Liver (tissue), 9 donors: ENCODE data around the gene GOLGA6A. TPM values are rescaled to one million over a fixed set of nuclear protein-coding genes. Genes with fewer than 3 reads are reported as not detected.

Experiments
- DNase-seq: peaks from one replicate; pipeline ENCODE4 v3.0.0-alpha.2; 2017; ENCODE audit warnings: low spot score
- H3K27ac ChIP-seq, 2 donors: one replicate each; pipeline ENCODE4 v1.7.0; 2013; ENCODE audit warnings: inconsistent platforms in 2 of 2, low read length in 2 of 2, control low read depth in 1 of 2, low read depth in 1 of 2, mild to moderate bottlenecking in 1 of 2
- H3K27me3 ChIP-seq, 4 donors: one replicate each; pipeline versions ENCODE4 v1.6.1 to v1.7.0; 2013; ENCODE audit warnings: low read length in 3 of 4, inconsistent platforms in 1 of 4, mild to moderate bottlenecking in 1 of 4, moderate library complexity in 1 of 4; ENCODE audit not compliant: control insufficient read depth in 4 of 4, insufficient read depth in 4 of 4
- H3K36me3 ChIP-seq, 4 donors: one replicate each; pipeline versions ENCODE4 v1.6.1 to v1.7.0; 2013; ENCODE audit warnings: low read length in 3 of 4, mild to moderate bottlenecking in 3 of 4, low read depth in 1 of 4, moderate library complexity in 1 of 4; ENCODE audit not compliant: control insufficient read depth in 4 of 4, insufficient read depth in 3 of 4
- H3K4me1 ChIP-seq, 4 donors: one replicate each; pipeline versions ENCODE4 v1.6.1 to v1.7.0; 2013; ENCODE audit warnings: low read length in 3 of 4, mild to moderate bottlenecking in 3 of 4, moderate library complexity in 1 of 4; ENCODE audit not compliant: control insufficient read depth in 4 of 4, insufficient read depth in 4 of 4
- H3K4me3 ChIP-seq, 3 donors: one replicate each; pipeline versions ENCODE4 v1.6.1 to v1.7.0; 2013; ENCODE audit warnings: low read length in 3 of 3, control low read depth in 1 of 3, low read depth in 1 of 3, mild to moderate bottlenecking in 1 of 3
- H3K9ac ChIP-seq, 2 donors: one replicate each; pipeline ENCODE4 v1.7.0; 2013; ENCODE audit warnings: low read length in 2 of 2, mild to moderate bottlenecking in 2 of 2, moderate library complexity in 2 of 2, control low read depth in 1 of 2, low read depth in 1 of 2
- H3K9me3 ChIP-seq, 4 donors: one replicate each; pipeline versions ENCODE4 v1.6.1 to v1.7.0; 2013; ENCODE audit warnings: low read length in 3 of 4; ENCODE audit not compliant: control insufficient read depth in 4 of 4
- ATF3 ChIP-seq: IDR thresholded peaks from 2 replicates; pipeline ENCODE4 v1.6.1; 2016; ENCODE audit warnings: antibody characterized with exemption
- EGR1 ChIP-seq, 2 donors: IDR thresholded peaks; 2 replicates each; pipeline ENCODE4 v1.6.1; 2016 to 2018; ENCODE audit warnings: antibody characterized with exemption in 2 of 2, low read depth in 2 of 2
- FOXA1 ChIP-seq: IDR thresholded peaks from 2 replicates; pipeline ENCODE4 v1.6.1; 2016; ENCODE audit warnings: antibody characterized with exemption
- FOXA2 ChIP-seq: IDR thresholded peaks from 2 replicates; pipeline ENCODE4 v1.6.1; 2016; ENCODE audit warnings: antibody characterized with exemption
- GABPA ChIP-seq, 2 donors: IDR thresholded peaks in 1 of 2; conservative IDR thresholded peaks in 1 of 2; 2 replicates each; pipeline ENCODE4 v1.6.1; 2016; ENCODE audit warnings: antibody characterized with exemption in 2 of 2, mild to moderate bottlenecking in 1 of 2, moderate library complexity in 1 of 2
- HNF4A ChIP-seq, 2 donors: conservative IDR thresholded peaks; 2 replicates each; pipeline ENCODE4 v1.6.1; 2016; ENCODE audit warnings: antibody characterized with exemption in 2 of 2, mild to moderate bottlenecking in 2 of 2
- HNF4G ChIP-seq: IDR thresholded peaks from 2 replicates; pipeline ENCODE4 v1.6.1; 2016; ENCODE audit warnings: antibody characterized with exemption
- JUND ChIP-seq, 2 donors: IDR thresholded peaks; 2 replicates each; pipeline ENCODE4 v1.6.1; 2016; ENCODE audit warnings: antibody characterized with exemption in 2 of 2
- MAX ChIP-seq: IDR thresholded peaks from 2 replicates; pipeline ENCODE4 v1.6.1; 2016; ENCODE audit warnings: antibody characterized with exemption
- NR2F2 ChIP-seq: IDR thresholded peaks from 2 replicates; pipeline ENCODE4 v1.6.1; 2016; ENCODE audit warnings: antibody characterized with exemption
- RAD21 ChIP-seq, 2 donors: IDR thresholded peaks; 2 replicates each; pipeline ENCODE4 v1.6.1; 2016; ENCODE audit warnings: antibody characterized with exemption in 2 of 2, mild to moderate bottlenecking in 2 of 2
- REST ChIP-seq: IDR thresholded peaks from 2 replicates; pipeline ENCODE4 v1.6.1; 2016; ENCODE audit warnings: antibody characterized with exemption, mild to moderate bottlenecking
- RXRA ChIP-seq, 2 donors: IDR thresholded peaks; 2 replicates each; pipeline ENCODE4 v1.6.1; 2017 to 2018; ENCODE audit warnings: antibody characterized with exemption in 2 of 2, mild to moderate bottlenecking in 1 of 2
- SP1 ChIP-seq: IDR thresholded peaks from 2 replicates; pipeline ENCODE4 v1.6.1; 2018; ENCODE audit warnings: antibody characterized with exemption, mild to moderate bottlenecking
- YY1 ChIP-seq: IDR thresholded peaks from 2 replicates; pipeline ENCODE4 v1.6.1; 2016; ENCODE audit warnings: antibody characterized with exemption, mild to moderate bottlenecking
- WGBS: extraction: QIAGEN DNeasy Blood & Tissue Kit; methylation state at CpG from one replicate; pipeline ENCODE4 v1.1.7; 2013; 5-methylcytosine and 5-hydroxymethylcytosine counted together
- polyA plus RNA-seq, 2 donors: library from polyadenylated mRNA; stranded (reverse) in 1 of 2; unstranded in 1 of 2; fragments of 200-250 nt in 1 of 2; fragments of >200 nt in 1 of 2; fragmentation: Nextera tagmentation in 1 of 2; extraction: Ambion mirVana in 1 of 2; gene quantifications; one replicate each; pipeline versions ENCODE4 v1.2.1 to v1.2.3, GENCODE V29; 2013 to 2015
- total RNA-seq, 2 donors: library from RNA; depleted of rRNA; stranded (reverse); fragments of >200 nt; gene quantifications; one replicate each; pipeline ENCODE4 v1.2.3, GENCODE V29; 2014
- TF ChIP-seq, protein P1 (sequence below): fragments of 150-350 bp; IDR thresholded peaks from 2 replicates; pipeline ENCODE4 v1.5.1; 2017; ENCODE audit warnings: improper control_type of control experiment, low read depth, low read length; ENCODE audit not compliant: missing input control
- TF ChIP-seq, protein P2 (sequence below): IDR thresholded peaks from 2 replicates; pipeline ENCODE4 v1.6.1; 2016; ENCODE audit warnings: antibody characterized with exemption
- donor health status: healthy.
- donor health status: healthy.
- donor health status: healthy.
- donor health status: healthy.
- donor health status: healthy.

GOLGA6A gene
- total and polyA plus RNA-seq, 4 donors, result 0.06 to 1.4 (median 0.63) TPM

DNA sequence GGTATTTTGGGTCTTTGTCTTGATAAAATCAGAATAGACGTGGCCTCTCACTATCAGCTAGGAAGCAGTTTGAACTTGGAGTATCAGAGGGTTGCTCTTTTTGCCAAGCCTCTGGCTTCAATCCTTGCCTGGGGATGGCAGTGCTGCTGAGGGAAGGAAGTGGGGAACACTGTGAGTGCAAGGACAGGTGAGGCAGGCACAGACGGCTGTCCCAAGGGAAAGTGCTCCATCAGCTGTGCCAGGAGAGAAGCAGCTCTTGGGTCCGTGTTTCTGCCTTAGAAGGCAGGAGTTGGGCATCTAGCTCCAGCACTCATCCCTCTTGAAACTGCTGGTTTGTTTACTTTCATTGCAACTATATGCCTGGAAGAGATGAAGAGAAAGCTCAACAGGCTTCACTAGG lies 54.7 kb downstream of the GOLGA6A start:
- H3K9ac ChIP-seq, result no peak overlapping the region
- no peak for DNase-seq
- peaks cover 0 to 6% (median 0%) of the 10 kb centered on the region in 4 donors for H3K4me1 ChIP-seq
- H3K27me3 ChIP-seq, result no peaks in the 10 kb centered on the region
- H3K27ac ChIP-seq, result no peak overlapping the region
- H3K9me3 ChIP-seq, result no peaks in the 10 kb centered on the region
- H3K4me3 ChIP-seq, result no peak overlapping the region
- peaks cover 11 to 45% (median 24%) of the 10 kb centered on the region in 4 donors for H3K36me3 ChIP-seq
- 82% methylated on average over 3 of the region's 3 CpGs for WGBS
- TF ChIP-seq HNF4G (no peak), REST (no peak), GABPA (IDR thresholded peaks at IDR 0.05 in 1 of 2, conservative IDR thresholded peaks at IDR 0.05 in 1 of 2) (no peak)

DNA sequence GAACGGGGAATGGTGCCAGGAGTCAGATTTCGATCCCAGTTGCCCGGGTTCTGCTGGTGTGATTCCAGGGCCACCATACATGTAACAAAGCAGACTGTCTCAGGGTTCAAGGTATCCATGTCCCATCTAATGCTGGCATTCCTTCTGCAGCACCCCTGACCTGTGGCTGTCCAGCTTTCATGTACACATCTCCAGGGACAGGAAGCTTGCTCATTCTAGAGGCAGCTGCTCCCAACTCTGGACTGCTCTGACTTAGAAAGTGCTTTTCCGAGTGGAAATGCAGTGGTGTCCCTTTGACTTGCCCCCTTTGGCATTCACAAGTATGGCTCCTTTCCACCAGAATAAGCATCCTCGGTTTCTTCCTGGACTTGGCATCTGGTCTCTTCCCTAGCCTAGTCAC lies 56.9 kb downstream of the GOLGA6A start:
- H3K27ac ChIP-seq, result no peak overlapping the region
- DNase-seq, result no peak
- no peak for TF ChIP-seq HNF4G
- no peaks in the 10 kb centered on the region for H3K9me3 ChIP-seq
- H3K27me3 ChIP-seq, result no peaks in the 10 kb centered on the region
- no peak overlapping the region for H3K4me3 ChIP-seq
- peaks cover 0 to 6% (median 0%) of the 10 kb centered on the region in 4 donors for H3K4me1 ChIP-seq
- peaks cover 12 to 44% (median 27%) of the 10 kb centered on the region in 4 donors for H3K36me3 ChIP-seq
- no peak overlapping the region for H3K9ac ChIP-seq
- 61% methylated on average over 5 of the region's 5 CpGs for WGBS

DNA sequence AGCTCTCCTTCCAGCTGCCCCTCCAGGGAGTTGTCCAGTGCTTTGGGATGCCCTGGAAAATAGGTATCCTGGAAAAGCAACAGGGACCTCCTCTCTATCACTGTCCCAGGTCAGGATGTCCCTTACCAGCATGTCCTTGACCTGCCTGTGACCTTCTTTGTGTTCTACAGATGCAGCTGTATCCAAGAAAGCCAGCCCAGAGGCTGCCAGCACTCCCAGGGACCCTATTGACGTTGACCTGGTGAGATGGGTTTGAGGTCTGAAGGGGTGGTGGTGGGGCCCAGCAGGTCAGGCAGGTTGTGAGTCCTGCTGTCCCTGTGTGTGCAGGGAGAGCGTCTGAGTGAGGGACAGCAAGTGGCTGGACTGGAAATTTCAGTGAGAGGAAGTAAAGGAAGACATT lies 57.7 kb downstream of the GOLGA6A start:
- 43% methylated on average over 2 of the region's 2 CpGs for WGBS
- peaks cover 0 to 6% (median 0%) of the 10 kb centered on the region in 4 donors for H3K4me1 ChIP-seq
- no peak for TF ChIP-seq FOXA1
- no peak for TF ChIP-seq EGR1 (IDR thresholded peaks at IDR 0.05; ENCODE audit: low read depth in 2 of 2)
- no peak for TF ChIP-seq MAX
- no peak for TF ChIP-seq GABPA (IDR thresholded peaks at IDR 0.05 in 1 of 2, conservative IDR thresholded peaks at IDR 0.05 in 1 of 2)
- TF ChIP-seq SP1, result no peak
- TF ChIP-seq ATF3, result no peak
- no peak for TF ChIP-seq YY1
- TF ChIP-seq, protein P1, sequence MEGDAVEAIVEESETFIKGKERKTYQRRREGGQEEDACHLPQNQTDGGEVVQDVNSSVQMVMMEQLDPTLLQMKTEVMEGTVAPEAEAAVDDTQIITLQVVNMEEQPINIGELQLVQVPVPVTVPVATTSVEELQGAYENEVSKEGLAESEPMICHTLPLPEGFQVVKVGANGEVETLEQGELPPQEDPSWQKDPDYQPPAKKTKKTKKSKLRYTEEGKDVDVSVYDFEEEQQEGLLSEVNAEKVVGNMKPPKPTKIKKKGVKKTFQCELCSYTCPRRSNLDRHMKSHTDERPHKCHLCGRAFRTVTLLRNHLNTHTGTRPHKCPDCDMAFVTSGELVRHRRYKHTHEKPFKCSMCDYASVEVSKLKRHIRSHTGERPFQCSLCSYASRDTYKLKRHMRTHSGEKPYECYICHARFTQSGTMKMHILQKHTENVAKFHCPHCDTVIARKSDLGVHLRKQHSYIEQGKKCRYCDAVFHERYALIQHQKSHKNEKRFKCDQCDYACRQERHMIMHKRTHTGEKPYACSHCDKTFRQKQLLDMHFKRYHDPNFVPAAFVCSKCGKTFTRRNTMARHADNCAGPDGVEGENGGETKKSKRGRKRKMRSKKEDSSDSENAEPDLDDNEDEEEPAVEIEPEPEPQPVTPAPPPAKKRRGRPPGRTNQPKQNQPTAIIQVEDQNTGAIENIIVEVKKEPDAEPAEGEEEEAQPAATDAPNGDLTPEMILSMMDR, result no peak
- no peak for TF ChIP-seq NR2F2
- no peak for TF ChIP-seq FOXA2
- TF ChIP-seq RAD21 (IDR thresholded peaks at IDR 0.05), result no peak
- no peak for TF ChIP-seq RXRA (IDR thresholded peaks at IDR 0.05)
- TF ChIP-seq HNF4G, result no peak
- TF ChIP-seq REST, result no peak
- no peak for TF ChIP-seq HNF4A (conservative IDR thresholded peaks at IDR 0.05)
- TF ChIP-seq JUND (IDR thresholded peaks at IDR 0.05), result no peak
- TF ChIP-seq, protein P2, sequence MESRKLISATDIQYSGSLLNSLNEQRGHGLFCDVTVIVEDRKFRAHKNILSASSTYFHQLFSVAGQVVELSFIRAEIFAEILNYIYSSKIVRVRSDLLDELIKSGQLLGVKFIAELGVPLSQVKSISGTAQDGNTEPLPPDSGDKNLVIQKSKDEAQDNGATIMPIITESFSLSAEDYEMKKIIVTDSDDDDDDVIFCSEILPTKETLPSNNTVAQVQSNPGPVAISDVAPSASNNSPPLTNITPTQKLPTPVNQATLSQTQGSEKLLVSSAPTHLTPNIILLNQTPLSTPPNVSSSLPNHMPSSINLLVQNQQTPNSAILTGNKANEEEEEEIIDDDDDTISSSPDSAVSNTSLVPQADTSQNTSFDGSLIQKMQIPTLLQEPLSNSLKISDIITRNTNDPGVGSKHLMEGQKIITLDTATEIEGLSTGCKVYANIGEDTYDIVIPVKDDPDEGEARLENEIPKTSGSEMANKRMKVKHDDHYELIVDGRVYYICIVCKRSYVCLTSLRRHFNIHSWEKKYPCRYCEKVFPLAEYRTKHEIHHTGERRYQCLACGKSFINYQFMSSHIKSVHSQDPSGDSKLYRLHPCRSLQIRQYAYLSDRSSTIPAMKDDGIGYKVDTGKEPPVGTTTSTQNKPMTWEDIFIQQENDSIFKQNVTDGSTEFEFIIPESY, result no peak

More for the DNA sequence above, 57.7 kb downstream of the GOLGA6A start:
- DNase-seq, result no peak
- H3K36me3 ChIP-seq, result peaks cover 12 to 41% (median 26%) of the 10 kb centered on the region in 4 donors
- H3K9me3 ChIP-seq, result no peaks in the 10 kb centered on the region
- H3K27ac ChIP-seq, result no peak overlapping the region
- no peak overlapping the region for H3K9ac ChIP-seq
- H3K4me3 ChIP-seq, result no peak overlapping the region
- no peaks in the 10 kb centered on the region for H3K27me3 ChIP-seq
